SKM-1 (cell line): ENCODE data around the gene SCARB1.

Experiments
- DNase-seq: peaks from one replicate; lab custom pipeline; 2025; ENCODE audit not compliant: unreplicated experiment; lab: John Stamatoyannopoulos, UW

SCARB1 gene

DNA sequence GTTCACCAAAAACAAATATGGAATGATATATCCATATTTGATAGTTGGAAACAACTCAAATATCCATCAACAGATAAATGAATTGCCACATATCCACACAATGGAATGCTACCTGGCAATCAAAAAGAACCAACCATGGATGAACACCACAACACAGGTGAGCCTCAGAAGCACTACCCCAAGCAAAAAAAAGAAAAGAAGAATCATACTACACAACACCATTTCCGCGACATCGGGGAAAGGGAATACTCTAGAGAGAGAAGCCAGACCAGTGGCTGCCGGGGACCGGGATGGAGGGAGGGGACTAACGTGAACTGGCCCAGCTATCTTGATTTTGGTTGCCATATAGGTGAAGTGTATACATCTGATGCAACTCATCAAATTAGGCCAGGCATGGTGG lies 41.4 kb downstream of the SCARB1 start:
- no peak for DNase-seq

DNA sequence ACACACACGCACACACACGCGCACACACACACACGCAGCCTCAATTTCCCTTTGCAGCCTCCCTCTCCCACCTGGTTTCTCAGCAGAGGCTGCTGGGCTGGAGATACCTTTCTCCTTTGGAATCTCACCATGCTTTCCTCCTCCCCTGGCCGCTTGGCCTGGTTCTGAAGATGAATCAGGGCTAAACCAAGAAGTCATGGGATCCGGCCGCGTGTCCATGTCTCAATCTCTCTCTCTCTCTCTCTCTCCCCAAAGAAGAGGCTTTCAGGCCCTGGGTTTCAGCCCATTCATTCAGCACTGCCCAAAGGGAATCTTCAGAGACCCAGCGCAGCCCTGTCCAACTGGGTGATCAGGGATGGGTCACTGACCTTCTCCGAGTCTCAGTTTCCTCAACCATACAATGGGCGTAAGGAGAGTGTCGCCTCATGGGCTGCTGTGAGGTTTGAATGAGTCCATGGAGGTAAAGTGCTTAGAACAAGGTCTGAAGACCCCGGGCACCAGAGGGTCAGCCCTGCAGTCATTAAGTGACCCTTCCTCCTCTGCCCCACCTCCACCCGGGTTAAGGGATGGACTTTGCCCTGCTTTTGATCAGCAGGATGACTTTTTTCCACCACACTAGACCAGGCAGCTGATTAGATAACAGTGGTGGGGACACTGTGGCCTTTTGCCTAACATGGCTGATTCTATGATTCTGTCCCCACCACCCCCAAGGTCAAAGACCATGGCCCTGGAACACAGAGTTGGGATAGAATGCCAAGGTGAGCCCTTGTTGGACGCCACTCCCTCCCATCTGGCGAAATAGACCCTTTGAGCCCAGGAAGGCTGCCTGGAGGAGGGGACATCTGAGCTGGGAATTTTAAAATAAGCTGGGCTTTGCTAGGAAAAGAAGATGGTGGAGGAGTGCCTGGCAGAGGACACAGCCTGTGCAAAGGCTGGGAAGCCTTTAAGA lies 42.1 kb downstream of the SCARB1 start:
- DNase-seq: no peak

DNA sequence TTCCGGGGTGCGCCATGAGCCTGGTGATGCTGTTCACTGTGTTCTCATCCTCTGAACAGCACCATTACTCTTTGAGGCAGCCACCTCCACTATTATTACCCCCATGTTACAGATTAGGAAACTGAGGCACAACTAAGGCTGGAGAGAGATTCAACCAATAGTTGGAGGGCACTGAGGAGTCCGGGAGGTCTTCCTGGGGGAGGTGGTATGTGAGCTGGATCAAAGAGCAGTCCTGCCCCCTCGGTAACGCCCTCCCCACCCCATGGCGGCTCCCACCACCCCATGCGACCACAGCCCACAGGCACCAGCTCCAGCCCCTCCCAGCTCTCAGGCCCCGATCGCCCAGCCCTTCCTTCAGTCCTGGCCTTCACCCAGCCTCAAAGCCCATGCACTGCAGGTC lies 43.5 kb downstream of the SCARB1 start:
- no peak for DNase-seq

DNA sequence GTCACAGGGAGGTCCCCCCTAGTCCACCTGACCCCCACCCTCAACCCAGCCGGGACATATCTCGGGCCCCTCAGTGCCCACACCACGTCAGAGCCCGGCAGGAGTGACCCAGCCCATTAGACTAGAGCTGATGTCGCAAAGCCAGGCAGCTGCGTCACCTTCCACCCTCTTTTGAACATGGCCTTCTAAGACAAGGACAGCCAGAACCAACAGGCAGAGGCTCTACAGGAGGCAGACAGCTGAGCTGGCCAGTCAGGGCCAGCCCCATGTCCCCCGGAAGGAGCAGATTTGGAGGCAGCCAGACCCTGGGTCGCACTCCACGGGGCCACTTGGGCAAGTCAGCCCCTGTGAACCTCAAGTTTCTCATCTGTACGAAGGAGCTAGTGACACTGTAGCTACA lies 44.1 kb downstream of the SCARB1 start:
- DNase-seq: no peak

DNA sequence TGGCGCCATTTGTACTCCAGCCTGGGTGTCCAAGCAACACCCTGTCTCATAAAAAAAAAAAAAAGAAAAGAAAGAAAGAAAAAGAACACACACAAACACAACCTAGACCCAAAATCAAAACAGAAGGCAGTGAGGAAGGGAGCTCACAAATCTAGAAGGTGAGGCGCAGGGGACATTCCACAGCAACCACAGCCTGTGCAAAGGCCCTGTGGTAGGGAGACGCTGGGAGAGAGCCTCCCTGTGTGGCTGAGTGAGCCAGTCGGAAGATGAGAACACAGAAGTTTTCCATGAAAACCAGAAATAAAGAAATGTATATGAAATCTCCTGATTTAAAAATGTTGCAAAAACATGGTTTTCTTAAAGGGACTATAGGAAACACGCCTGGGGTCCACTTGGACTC lies 44.6 kb downstream of the SCARB1 start:
- DNase-seq: no peak

DNA sequence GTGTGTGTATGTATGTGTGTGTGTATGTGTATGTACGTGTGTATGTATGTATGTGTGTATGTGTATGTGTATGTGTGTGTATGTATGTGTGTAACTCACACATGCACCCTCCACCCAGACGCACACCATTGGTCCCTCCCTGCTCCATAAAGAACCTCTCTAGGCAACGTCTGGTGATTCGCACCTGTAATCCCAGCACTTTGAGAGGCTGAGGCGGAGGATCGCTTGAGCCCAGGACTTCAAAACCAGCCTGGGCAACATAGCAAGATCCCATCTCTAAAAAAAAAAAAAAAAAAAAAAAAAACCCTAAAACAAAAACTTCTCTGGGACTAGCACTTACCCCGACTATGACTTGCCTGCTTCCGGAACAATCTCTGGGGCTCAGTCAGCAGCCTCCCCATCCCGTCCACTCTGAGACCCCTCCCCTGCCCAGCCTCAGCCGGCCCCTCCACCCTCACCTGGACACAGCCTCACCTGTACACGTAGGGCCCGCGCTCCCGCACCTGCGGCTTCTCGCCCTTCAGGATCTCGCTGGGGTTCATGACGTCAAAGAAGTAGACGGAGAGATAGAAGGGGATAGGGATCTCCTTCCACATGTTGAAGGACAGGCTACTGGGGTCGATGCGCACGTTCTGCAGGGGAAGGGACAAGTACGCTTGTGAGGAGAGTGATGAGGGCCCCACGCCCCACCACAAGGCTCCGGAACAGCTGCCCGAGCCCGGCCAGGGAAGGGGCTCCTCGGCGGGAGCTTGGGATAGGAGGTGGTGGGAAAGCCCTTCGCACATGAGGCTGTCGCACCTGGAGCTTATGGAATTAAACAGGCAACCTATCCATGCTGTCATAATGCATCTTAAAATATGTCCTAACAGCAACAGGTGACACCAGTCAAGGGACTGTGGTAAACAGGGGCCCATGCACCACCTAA lies 46.3 kb downstream of the SCARB1 start:
- no peak for DNase-seq

DNA sequence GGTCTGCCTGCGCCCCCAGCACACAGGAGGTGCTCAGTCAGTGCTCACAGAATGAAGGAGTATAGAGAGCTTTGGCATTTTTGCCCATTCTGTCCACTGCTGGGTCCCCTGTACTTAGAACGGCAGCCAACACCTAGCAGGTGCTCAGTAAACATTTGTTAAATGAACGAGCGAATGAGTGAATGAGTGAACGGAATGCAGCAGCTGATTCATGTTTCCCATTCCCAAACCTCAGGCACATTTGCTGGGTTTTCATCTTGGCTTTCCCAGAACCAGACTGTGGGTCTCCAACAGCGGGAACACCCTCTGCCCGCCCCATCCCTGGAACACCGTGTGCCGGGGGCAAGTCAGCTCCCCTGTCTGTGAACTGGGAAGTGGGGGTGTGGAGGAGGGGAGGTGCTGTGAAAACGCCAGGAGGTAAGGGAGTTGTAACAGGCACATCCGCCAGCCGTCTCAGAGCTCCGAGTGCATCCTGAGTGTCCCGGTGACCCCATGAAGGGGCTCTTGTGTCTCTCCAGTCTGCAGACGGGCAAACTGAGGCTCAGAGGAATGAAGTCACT lies 47.3 kb downstream of the SCARB1 start:
- DNase-seq: no peak

DNA sequence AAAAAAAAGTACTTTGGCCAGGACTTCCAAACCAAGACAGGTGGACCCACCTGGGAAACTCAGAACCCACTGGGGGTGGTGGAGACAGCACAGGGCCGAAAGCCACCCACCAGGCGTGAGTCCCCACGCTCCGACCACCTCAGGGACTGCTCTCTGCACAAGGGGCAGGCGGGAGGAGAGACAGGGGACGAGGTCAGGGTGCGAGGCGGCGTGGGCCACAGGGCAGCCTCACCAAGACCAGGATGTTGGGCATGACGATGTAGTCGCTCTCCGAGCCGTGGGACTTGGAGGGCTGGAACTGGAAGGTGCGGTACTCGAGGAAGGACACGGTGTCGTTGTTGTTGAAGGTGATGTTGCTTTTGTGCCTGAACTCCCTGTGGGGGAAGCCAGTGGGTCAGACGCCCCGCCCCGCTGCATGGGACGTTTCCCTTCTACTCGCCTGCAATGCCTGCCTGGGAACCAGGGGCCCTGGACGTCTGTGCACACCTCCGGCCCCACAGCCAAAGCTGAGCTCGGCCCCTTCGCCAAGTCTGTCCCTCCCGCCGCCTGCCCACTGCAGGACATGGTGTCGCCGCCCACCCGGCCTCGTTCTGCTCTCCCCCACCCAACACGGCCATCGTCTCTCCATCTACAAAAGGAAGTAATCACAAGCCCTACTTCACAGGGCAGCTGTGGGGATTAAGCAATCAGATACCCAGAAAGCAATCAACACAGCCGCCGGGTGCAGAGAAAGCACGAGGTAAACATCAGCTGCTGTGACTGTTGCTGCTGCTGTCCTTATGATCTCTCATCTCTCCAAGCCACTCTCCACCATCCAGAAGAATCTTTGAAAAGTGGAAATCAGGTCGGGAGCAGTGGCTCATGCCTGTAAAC lies 48.7 kb downstream of the SCARB1 start:
- DNase-seq: no peak

DNA sequence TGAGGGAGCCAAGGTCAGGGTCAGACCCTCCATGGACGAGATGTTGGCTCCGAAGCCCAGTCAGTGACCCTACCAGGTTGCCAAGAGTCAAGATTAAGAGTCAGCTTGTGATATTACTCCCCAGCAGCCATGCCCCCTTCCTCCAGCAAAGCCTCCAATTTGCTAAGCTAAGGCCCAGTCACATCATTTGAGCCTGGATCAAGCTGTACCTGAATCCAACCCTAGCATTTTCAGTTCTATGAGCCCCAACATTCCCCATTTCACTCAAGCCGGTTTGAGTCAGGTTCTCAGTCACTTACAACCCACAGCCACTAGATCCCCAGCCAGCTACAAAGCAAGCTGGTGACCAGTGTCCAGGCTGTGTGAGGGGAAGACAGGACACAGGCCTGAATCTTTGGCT lies 49.9 kb downstream of the SCARB1 start:
- no peak for DNase-seq

DNA sequence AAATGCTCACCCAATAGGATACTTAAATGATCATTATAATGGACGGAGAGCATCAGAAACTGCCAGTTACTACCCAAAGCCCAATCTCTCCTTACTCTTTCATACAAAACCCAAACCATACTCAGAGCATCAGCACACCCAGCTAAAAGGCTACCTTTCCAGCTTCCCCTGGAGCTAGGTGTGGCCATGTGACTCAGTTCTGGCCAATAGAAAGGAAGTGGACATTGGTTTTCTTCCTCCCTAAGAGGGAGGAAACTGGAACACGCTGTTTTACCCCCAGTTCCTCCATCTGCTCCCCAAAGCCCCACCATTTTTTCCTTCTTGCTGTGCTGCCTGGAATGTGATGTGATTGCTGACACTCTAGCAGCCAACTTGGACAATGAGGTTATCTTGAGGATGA lies 50.7 kb downstream of the SCARB1 start:
- no peak for DNase-seq

DNA sequence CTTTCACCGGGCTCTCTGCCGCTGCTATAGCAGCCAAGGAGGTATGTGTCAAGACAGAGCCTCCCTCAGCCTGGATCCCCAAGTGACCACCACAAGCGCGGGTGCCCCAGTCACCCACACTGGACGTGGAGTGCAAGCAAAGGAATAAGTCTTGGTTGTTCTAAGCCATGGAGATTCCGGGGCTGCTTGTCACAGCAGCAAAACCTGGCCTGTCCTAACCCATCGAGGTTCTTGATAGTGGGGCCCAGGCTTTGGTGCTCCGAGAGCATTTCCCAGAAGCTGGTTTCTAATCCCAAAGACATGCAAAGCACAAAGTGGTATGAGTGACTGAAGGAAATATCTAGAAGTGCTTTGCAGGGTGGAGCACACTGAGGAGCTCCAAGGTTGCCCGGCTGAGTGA lies 51.3 kb downstream of the SCARB1 start:
- DNase-seq: no peak

DNA sequence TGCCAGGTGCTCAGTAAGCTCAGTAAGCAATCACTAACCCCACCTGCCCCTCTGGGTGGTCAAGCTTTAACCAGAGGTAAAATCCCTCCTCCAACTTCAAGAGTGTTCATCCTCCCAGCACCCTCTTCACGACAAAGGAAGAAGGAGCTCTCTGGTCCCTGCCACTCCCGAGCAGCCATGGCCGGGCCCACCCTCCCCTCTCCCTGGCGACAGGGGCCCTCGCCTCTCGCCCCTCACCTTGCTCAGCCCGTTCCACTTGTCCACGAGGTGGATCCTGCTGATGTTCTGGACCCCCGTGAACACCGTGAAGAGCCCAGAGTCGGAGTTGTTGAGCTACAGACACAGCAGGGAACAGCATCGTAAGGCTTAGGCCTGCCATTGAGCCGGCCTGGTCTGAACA lies 52.0 kb downstream of the SCARB1 start:
- no peak for DNase-seq

DNA sequence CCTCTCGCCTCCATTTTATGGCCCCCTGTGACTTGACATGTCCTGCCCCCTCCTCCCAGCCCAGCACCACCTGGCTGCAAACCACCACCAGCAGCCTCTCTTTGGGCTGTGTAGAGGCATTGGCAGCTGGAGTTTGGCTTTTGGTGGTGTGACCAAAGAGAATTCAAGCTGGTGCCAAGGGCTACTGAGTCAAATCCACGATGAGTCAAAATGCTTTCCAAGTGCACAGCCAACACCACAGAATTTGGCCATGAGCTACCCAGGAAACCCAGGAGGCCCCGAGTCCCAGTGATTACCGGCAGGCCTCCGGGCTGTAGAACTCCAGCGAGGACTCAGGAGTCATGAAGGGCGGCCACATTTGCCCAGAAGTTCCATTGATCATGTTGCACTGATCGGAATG lies 53.8 kb downstream of the SCARB1 start:
- no peak for DNase-seq

DNA sequence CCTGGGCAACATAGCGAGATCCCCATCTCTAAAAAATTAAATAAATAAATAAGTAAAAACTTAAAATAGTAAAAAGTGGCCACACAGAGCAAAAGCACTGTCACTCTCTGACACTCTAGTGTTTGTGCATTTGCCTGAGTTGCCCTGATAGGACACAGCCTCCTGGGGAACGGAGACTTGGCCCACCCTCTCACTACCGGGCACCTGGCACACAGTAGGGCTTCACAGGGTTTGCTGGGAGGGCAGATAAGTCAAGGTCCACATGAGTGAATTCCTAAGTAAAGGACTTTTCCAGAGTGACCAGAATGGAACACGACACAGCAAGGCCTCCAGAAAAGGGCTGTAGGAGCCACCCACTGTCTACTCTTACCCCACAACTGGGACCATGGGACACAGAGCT lies 54.3 kb downstream of the SCARB1 start:
- no peak for DNase-seq

DNA sequence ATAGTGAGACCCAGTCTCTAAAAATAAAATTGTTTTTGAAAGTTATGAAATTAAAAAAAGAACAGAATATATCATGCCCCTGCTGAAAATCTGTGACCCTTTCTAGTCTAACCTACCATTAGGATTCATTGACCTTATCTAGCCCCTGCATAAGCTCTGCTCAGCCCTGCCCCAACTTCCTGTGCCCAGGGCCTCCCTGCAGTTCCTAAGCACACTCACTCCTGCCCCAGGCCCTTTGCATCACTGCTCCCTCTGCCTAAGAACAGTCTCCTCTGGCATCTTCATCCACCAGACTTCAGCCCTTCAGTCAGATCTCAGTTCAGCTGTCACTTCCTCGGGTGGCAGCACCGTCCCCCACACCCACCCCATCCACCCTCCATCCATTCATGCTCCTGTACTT lies 55.4 kb downstream of the SCARB1 start:
- DNase-seq: no peak

DNA sequence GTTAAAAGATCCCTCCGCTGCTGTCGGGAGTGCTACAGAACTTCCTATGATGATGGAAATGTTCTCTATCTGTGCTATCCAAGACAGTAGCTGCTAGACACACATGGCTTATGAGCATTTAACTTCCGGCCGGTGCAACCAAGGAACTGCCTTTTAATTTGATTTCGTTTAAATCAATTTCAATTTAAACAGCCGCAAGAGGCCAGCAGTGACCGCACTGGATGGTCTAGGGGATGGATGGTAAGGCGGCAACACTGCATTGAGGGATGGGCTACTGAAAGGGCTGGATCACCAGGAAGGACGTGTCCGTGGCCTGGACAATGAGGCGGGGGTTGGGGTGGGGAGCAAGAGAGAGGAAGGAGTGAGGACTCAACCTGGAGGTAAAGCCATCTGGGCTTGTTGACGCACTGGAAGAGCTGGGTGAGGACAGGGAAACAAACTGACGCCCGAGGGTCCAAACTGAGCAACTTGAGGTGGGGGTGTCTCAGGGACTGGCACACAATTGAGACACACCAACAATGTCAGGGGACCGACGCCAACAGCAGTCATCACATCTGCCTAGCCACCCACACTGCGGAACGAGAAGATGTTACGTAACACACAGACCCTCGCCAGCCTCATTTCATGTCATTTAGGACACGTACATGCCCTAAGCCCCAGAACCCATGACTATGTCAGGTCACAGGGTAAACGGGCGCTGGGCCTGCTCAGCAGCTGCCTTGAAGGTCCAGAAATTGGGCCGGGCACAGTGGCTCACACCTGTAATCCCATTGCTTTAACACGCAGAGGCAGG lies 57.6 kb downstream of the SCARB1 start:
- no peak for DNase-seq

DNA sequence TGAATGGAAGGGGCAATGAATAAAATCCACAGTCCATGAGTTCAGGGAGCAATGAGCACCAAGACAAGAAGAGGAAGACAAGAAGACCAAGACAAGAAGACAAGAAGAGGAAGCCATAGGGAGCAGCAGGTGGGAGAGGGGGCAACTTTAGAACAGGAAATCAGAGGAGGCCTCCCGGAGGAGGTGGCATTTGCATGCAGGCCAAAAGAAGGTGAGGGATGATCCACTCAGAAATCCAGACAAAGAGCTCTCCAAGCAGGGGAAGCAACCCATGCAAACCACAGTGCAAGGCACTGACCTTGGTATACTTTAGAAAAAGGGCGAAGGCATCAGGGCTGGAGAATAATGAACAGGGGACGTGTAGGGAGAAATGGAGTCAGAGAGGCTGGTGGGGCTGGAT lies 58.6 kb downstream of the SCARB1 start:
- no peak for DNase-seq

DNA sequence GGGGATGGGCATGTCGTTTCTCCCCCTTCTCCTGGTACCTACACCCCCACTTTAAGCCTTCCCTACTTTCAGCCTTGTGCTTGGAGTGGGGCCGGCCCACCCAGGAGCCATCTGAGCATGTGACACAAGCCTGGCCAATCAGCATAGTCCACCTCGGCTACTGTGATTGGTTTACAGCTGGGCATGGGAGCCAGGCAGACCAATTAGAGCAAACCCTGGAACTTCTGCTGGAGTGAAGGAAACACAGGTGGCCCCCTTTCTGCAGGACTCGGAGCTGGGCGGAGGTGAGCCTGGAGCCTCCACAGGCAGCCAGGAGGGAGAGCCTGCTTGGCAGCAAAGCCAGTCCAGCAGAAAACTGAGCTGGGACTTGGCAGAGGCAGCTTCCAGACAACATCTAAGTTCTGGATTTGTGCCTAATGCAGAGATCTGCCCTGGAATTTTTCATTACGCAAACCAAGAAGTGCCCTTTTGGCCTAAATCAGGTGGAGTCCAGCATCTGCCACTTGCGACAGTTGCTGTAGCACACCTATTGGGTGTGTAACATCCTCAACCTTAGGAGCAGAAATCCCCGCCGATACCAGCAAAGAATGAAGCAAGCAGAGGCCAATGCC lies 59.5 kb downstream of the SCARB1 start:
- no peak for DNase-seq

DNA sequence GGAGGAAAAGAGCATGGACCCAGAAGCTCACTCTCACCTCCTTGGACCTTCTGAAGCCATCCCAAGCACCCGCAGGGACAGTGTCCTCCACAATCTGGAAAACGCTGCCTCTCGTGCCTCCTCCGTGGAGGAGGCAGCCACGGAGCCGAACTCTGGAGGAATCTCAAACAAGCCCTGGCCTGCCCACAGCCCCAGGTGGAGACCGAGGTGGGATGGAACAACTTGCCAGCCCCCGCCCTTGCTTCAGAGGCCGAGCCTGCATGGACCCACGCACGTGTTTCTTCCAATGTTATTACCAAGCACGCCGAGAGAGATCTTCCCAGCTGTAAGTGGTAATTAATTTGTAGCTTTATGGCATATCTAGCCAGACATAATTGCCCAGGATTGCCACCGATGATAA lies 61.3 kb downstream of the SCARB1 start:
- no peak for DNase-seq

DNA sequence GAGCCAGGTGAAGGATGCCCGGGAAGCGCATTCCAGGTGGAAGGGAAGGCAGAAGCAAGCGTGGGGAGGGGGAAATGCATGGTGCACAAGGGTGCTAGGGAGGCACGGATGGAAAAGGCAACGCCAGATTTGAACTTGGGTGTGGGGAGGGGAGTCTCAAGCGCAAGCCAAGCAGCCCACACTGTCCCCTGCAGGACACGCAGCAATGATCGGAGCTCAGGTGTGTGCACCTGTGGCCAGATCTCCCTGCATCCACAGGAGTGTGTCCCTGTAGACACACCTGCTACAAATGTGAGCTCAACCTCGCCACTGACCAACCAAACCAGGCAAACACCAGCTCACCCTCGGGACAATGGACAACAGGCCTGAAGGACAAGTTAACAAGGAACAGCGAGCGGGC lies 63.2 kb downstream of the SCARB1 start:
- no peak for DNase-seq
